Dermis lymphatic vessel endothelial cell (primary cell): ENCODE results near the gene FGGY. TPM values are rescaled to one million over a fixed set of nuclear protein-coding genes. Genes with fewer than 3 reads are reported as not detected.

ENCODE experiments used
- total RNA-seq: library from RNA; depleted of rRNA; stranded (reverse); fragments of >200 nt; gene quantifications from 2 replicates; pipeline ENCODE4 v1.2.1, GENCODE V29; 2014

The FGGY gene
- 9.4 and 12.5 TPM in 2 replicates for total RNA-seq

GRCh38 chr1:59296358-59297256 lies at the start of gene FGGY:
TSS of gene FGGY (plus strand) at chr1:59297094. CDS start at chr1:59321550, 24,456 bp downstream.

